Panc1 (cell line): ENCODE results near the gene CARHSP1. TPM values are rescaled to one million over a fixed set of nuclear protein-coding genes. Genes with fewer than 3 reads are reported as not detected.
"Not testable (repeated sequence)": the region's sequence is repeated elsewhere in the genome, so short reads cannot be mapped to it uniquely, and the experiment has no call there.

Source experiments
- ATAC-seq: fragments of 200-7000 bp; cut with Tn5 transposase; 2 replicates; pipeline ENCODE4 v1.9.1; 2020; ENCODE audit warnings: mild to moderate bottlenecking, moderate library complexity
- BruUV-seq: library from RNA; stranded (reverse); fragments of 400-500 nt; replicated peaks from 2 replicates; lab custom pipeline; 2021; lab: Mats Ljungman, UMichigan
- CTCF ChIA-PET: fragments of 300-600 bp; sonication (Branson Sonifier 250); formaldehyde crosslinking; loops from one replicate; lab custom pipeline; 2022; ENCODE audit warnings: antibody characterized with exemption; lab: Charles Lee
- POLR2A ChIA-PET: fragments of 300-600 bp; sonication (Branson Sonifier 250); formaldehyde crosslinking; loops from one replicate; lab custom pipeline; 2022; ENCODE audit warnings: antibody characterized with exemption; lab: Charles Lee
- DNase-seq: peaks from one replicate; pipeline ENCODE4 v3.0.0-alpha.2; 2010; ENCODE audit warnings: low read depth, low spot score
- H3K27ac ChIP-seq: 2 replicates; pipeline ENCODE4 v1.5.1; 2011; ENCODE audit warnings: mild to moderate bottlenecking, low read length, inconsistent platforms
- H3K27me3 ChIP-seq: fragments of 200-500 bp; sonication (Bioruptor generic); 2 replicates; pipeline ENCODE4 v1.6.0; 2014; ENCODE audit warnings: low read length, inconsistent platforms; ENCODE audit not compliant: control insufficient read depth, insufficient read depth
- H3K36me3 ChIP-seq: fragments of 200-500 bp; sonication (Bioruptor generic); 2 replicates; pipeline ENCODE4 v1.5.1; 2014; ENCODE audit warnings: inconsistent platforms, mild to moderate bottlenecking, low read length, moderate library complexity; ENCODE audit not compliant: control insufficient read depth, insufficient read depth
- H3K4me1 ChIP-seq: 2 replicates; pipeline ENCODE4 v1.5.1; 2011; ENCODE audit warnings: inconsistent platforms, mild to moderate bottlenecking, low read length, moderate library complexity; ENCODE audit not compliant: control insufficient read depth, insufficient read depth
- H3K4me3 ChIP-seq, 2 experiments: 2 replicates each; pipeline ENCODE4 v1.5.1; 2011 to 2012; ENCODE audit warnings: low read depth in 2 of 2, low read length in 2 of 2, mild to moderate bottlenecking in 2 of 2, inconsistent platforms in 1 of 2, moderate library complexity in 1 of 2
- H3K9me3 ChIP-seq: fragments of 200-500 bp; sonication (Bioruptor generic); 2 replicates; pipeline ENCODE4 v1.5.1; 2014; ENCODE audit warnings: low read depth, mild to moderate bottlenecking, inconsistent platforms, low read length, moderate library complexity; ENCODE audit not compliant: control insufficient read depth, insufficient read depth
- CTCF ChIP-seq: fragments of 450-650 bp; IDR thresholded peaks from 2 replicates; pipeline ENCODE4 v1.5.1; 2017; ENCODE audit warnings: mild to moderate bottlenecking
- POLR2AphosphoS5 ChIP-seq: IDR thresholded peaks from 2 replicates; pipeline ENCODE4 v1.6.1; 2012; ENCODE audit warnings: mild to moderate bottlenecking, low read depth, low read length, moderate library complexity
- REST ChIP-seq, 2 experiments: IDR thresholded peaks; 2 replicates each; pipeline ENCODE4 v1.6.1; 2011 to 2012; ENCODE audit warnings: low read depth in 2 of 2, control low read depth in 1 of 2, low read length in 1 of 2, mild to moderate bottlenecking in 1 of 2, moderate library complexity in 1 of 2; ENCODE audit not compliant: insufficient read depth in 1 of 2
- SIN3A ChIP-seq: IDR thresholded peaks from 2 replicates; pipeline ENCODE4 v1.6.1; 2012; ENCODE audit warnings: low read depth, mild to moderate bottlenecking, low read length, moderate library complexity, borderline replicate concordance; ENCODE audit not compliant: insufficient read depth
- TCF7L2 ChIP-seq: IDR thresholded peaks from 2 replicates; pipeline ENCODE4 v1.6.1; 2011; ENCODE audit warnings: mild to moderate bottlenecking, low read depth, low read length, inconsistent platforms
- in situ Hi-C: cut with HindIII; loops from 2 replicates; pipeline ENCODE4 v1.10.0; 2016; ENCODE audit warnings: low sequenced_read_pairs, low pct_unique_long_range_greater_than_20kb
- intact Hi-C: fragments of 100-400 bp; cut with micrococcal nuclease; formaldehyde crosslinking; loops from one replicate; pipeline ENCODE4 v1.10.0; 2022; ENCODE audit not compliant: unreplicated experiment
- total RNA-seq: library from RNA; stranded (reverse); gene quantifications from one replicate; pipeline ENCODE4 v1.2.1, GENCODE V29; 2021; ENCODE audit not compliant: unreplicated experiment

Gene CARHSP1
- total RNA-seq, 1 experiment from 2014 or later: 158 TPM

GRCh38 chr16:8877894-8878522, 9.2 kb upstream of the CARHSP1 start:
- Histone ChIP-seq H3K27ac (no peak overlapping the region), H3K9me3 (no peaks in the 10 kb centered on the region), H3K4me1 (no peaks in the 10 kb centered on the region), H3K36me3 (no peaks in the 10 kb centered on the region), H3K4me3 (no peak overlapping the region), H3K27me3 (no peaks in the 10 kb centered on the region)
- in situ Hi-C loops: no loop called here
- ATAC-seq: no peak
- intact Hi-C loops: no loop called here
- BruUV-seq: no TSS peak
- CTCF ChIA-PET: interaction anchor here (0.6 to 1.0 kb wide), 3 partner anchors 60 to 192 kb away, joined by 3 read pairs; no protein-coding TSS in a partner anchor
- DNase-seq: no peak
- POLR2A ChIA-PET: interaction anchor here (0.6 to 0.9 kb wide), 2 partner anchors 9 to 102 kb away, joined by 3 to 4 read pairs; partner anchors contain the start of gene CARHSP1
- TF ChIP-seq REST (IDR thresholded peaks at IDR 0.05; ENCODE audit: insufficient read depth in 1 of 2, low read depth in 2 of 2, low read length in 1 of 2) (no peak), SIN3A (no peak), CTCF (no peak), POLR2AphosphoS5 (no peak), TCF7L2 (no peak)

- POLR2A ChIA-PET, ATAC-seq, intact Hi-C loops, H3K36me3 ChIP-seq, H3K27me3 ChIP-seq, in situ Hi-C loops, H3K4me3 ChIP-seq, BruUV-seq, CTCF ChIA-PET, H3K9me3 ChIP-seq, H3K27ac ChIP-seq, DNase-seq: not testable (repeated sequence)
- peaks cover 11% of the 10 kb centered on the region for H3K4me1 ChIP-seq
Observed at GRCh38 chr16:8875317-8875716, 6.5 kb upstream of the CARHSP1 start.

- no peak overlapping the region for H3K27ac ChIP-seq
- BruUV-seq: no TSS peak
- H3K27me3 ChIP-seq: no peaks in the 10 kb centered on the region
- ATAC-seq: no peak
- TF ChIP-seq REST (IDR thresholded peaks at IDR 0.05; ENCODE audit: insufficient read depth in 1 of 2, low read depth in 2 of 2, low read length in 1 of 2) (no peak), TCF7L2 (no peak), POLR2AphosphoS5 (no peak), SIN3A (no peak), CTCF (no peak)
- no peak overlapping the region for H3K4me3 ChIP-seq
- no peaks in the 10 kb centered on the region for H3K9me3 ChIP-seq
- intact Hi-C loops: no loop called here
- H3K4me1 ChIP-seq: peaks cover 16% of the 10 kb centered on the region
- H3K36me3 ChIP-seq: no peaks in the 10 kb centered on the region
- no peak for DNase-seq
- in situ Hi-C loops: no loop called here
- ChIA-PET CTCF (interaction anchor here (0.6 to 0.7 kb wide), 3 partner anchors 10 to 265 kb away, joined by 4 to 6 read pairs (median 5); no protein-coding TSS in a partner anchor), POLR2A (interaction anchor here (0.5 to 0.7 kb wide), 3 partner anchors 19 to 89 kb away, joined by 5 to 6 read pairs (median 5); no protein-coding TSS in a partner anchor)
Observed at GRCh38 chr16:8874388-8874787, 5.6 kb upstream of the CARHSP1 start.
